ENCODE data around the gene FHIT.

- TF ChIP-seq CTCF (conservative IDR thresholded peaks at IDR 0.05), result no peak
- no peak for TF ChIP-seq EZH2 (IDR thresholded peaks at IDR 0.05; ENCODE audit: low read depth)
Measured at GRCh38 chr3:61053781-61054496, 197.3 kb downstream of the FHIT start.

All from PC-9 (cell line).